GM21447 (cell line): Measurements from ENCODE around the gene PLA2G4A.
"Not testable (repeated sequence)": the region's sequence is repeated elsewhere in the genome, so short reads cannot be mapped to it uniquely, and the experiment has no call there.

Source experiments
- ATAC-seq: cut with Tn5 transposase; IDR thresholded peaks from one replicate; pipeline ENCODE4 v1.9.1; 2021; ENCODE audit not compliant: unreplicated experiment

PLA2G4A gene

DNA sequence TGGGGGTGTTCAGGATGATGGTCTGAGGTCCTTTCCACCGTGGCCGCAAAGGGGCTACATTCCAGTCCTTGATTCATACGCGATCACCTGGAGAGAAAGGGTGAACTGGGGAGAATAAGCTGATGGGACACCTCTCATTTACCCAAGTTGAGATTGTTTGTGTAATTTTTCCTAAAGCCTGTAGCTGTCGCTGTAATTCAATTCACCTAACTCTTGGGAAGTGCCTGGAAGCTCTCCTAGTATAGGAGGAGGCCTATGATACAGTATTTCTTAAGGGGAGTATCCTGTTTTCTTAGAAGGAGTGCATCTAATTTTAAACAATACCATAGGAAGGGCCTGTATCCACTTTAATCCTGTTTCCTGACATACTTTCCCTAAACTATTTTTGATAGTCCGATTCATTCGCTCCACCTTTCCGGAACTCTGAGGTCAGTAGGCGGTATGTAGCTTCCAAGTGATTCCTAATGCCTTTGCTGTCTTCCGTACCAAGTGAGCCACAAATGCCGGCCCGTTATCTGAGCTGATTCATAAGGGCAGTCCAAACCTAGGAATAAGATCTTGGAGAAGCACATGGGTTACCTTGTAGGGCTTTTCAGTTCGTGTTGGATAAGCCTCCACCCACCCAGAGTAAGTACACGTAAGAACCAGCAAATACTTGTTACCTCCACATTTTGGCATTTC, 88.5 kb downstream of the PLA2G4A start:
- ATAC-seq = not testable (repeated sequence)

DNA sequence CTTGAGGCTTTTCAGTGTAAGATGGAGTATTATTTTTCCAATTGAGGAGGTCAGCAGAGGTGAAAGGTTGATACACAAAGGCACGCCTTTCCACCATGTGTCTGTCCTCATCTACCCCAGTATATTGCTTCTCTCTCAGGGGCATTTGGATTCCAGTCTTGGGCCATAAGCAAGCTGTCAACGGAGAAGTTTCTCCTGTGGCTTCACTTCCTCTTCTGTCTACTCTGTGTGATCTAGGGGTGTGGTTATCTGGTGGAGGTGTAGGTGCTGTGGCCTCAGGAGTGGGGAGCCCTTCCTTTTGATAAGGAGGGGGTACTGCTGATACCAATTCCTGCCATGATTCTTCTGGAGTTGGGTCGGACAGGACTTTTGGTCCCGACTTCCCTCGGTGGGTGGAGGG, 92.6 kb downstream of the PLA2G4A start:
- ATAC-seq = peak; percentile 82

DNA sequence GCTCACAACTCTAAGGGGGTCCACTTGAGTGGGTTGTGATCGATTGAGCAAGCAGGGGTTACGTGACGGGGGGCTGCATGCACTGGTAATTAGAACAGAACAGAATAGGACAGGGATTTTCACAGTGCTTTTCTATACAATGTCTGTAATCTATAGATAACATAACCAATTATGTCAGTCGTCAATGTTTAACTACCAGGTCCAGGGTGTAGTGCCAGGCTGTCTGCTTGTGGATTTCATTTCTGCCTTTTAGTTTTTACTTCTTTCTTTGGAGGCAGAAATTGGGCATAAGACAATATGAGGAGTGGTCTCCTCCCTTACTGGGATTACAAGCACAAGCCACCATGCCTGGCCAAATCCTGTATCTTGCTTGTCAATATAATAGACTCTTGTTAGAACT, 94.1 kb downstream of the PLA2G4A start:
- ATAC-seq = not testable (repeated sequence)

DNA sequence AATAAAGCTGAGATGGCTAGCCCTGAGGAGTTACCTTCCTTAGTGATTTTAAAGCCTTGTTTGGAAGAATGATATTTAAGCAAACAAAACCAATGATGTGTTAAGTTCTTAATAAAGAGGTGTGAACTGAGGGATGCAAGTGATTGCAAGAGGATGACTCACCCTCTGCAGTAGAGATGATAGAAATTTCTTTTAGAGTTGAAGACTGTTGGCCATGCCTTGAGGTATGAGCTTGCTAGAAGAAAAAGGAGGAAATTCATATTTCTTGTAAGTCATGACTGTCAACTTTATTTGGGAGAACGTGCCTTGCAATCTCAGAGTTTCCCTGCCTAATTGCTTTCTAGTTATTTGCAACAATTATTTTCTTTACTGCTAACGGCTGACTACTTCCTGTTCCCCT, 94.7 kb downstream of the PLA2G4A start:
- ATAC-seq = no peak

DNA sequence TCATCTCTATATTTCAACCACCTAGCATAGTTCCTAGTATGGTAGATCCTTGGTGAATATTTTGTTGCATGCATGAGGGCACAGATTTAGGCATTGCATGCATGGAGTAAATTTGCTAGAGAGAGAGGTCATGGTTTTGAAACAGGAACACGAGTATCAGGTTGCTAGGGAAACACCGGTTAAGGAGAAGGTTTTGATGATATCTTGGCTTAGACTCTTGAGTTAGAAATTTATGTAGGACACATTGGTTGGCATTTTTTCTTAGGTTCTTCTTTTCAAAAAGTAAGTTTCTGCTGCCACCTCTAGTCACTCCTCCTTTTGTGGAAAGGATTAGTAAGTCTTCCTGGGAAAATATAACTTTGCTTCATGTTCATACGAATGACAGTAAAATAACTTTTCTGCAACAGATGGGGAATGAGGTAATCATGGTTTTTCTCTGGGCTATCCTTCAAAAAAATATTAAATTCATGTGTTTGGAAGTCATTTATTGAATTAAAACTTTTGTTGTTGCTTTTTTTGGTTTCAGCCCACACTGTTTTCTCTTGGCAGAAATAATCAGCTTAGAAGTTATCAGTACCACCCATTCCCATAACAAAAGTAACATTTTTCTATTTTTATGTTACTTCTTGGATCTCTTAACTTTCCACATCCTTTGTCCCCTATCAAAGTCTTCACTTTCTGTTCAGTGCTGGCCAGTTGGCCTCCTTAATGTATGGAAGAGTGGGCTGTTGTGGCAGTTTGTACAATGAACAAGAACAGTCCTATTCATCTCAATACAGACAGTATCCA, 97.3 kb downstream of the PLA2G4A start:
- ATAC-seq = no peak

DNA sequence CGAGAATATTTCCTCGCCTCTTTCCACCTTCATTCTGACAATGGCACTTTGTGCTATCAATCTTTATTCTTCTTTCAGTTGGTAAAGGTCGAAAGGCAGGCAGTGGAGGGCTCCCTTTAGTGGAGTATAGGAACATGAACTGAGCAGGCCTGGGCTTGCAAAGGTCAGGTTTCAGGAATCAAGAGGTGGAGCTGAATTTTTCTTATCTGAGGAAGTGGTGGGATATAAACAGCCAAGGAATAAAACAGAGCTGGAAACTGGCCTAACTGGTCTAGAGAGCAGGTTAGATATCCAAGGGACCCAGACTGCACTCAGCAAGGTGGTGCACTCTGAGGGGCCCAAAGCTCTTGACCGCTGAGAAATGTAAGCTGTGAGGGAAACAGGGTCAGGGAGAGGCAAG, 99.1 kb downstream of the PLA2G4A start:
- no peak for ATAC-seq

DNA sequence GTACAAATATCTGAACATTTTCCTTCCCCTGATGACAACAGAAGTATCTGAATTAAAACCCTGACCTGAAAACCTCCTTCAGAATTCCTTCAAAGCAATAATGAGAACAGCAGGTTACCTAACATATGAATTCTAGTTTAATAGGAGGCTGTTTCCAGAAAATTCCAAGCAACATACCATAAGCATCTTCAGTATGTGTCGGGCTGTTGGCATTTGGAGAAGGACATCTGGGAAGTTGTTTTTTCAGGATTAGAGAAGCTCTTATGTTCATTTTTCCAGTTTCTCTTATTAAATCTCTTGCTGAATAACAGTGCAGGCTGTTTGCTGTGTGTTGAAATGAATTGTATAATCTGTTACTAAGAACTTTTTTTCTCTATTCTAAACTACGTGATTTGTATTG, 101.5 kb downstream of the PLA2G4A start:
- no peak for ATAC-seq

DNA sequence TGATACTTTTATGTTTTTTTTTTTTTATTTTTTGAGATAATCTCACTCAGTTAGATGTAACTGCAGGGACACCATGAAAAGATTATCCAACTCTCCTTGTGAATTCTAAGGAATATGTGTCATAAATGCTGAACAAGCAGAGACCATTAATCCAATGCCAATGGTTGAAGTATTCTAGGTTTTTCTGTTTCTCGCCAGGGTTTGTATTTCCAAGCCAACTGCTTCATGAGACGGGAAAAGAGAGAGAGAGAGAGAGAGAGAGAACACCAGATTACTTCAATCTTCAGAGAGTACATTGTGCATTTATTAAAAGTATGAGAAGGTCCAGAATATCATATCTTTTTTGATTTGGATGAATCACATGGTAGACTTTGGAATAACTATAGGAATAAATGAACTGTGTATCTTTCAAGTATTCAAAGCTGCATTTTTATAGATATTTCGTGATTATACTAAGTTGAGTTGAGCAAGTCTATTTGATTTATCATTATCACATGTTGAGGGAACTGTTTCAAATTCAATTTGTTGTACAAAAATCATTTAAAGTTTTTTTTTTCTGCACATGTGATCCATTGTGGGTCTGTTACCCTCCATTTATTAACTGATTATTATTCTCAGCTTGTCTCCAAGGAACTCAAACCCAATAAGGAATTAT, 108.4 kb downstream of the PLA2G4A start:
- ATAC-seq = no peak

DNA sequence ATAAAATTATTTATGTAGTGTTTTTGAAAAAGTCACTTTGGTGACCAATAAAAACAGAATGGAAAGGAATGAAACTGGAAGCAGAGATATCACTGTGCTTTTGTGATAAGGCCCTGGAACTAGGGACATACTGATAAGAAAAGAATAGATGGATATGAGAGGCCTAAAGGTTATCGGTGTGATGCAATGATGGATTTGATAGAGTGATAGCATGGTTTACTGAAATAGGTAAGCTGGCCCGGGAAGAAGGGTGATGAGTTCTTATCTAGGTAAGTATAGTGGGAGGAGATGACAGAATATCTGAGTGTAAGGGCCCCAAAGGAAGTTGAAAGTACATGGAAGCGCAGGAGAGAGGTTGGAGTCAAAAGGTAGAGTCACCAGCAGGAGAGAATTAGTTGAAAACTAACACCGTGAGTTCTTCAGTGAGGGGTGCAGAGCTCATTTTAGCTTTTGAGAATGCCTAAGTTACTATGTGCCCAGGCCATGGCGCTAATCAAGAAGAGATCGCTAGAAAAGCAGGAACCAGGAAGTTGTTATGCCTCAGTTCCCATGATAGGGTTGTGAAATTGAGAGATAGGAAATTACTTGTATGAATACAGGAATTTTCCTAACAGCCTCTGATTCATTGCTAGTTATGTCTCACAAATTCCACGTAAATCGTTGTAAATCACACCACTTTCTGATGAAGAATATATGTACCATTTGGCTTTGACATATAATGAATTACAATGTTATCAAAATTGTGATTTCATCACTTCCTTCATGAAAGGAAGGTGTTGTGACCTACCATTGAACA, 115.3 kb downstream of the PLA2G4A start:
- no peak for ATAC-seq

DNA sequence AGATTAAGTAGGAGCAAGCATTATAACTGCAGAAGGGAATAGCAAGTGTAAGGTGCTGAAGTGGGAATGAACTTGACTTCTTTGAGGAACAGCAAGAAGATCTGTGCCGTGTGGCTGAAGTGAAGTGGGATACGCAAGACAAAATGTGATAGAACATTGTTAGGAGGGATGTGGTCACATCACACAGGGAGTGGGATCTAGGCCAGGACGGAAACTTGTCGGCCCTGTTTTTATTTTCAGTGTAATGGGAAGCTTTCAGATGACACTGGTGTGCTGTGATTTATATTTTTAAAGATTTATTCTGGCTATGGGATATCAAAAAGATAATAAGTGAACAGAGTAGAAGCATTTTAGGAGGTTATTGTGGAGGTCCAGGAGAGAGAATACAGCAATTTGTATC, 116.4 kb downstream of the PLA2G4A start:
- ATAC-seq = no peak

DNA sequence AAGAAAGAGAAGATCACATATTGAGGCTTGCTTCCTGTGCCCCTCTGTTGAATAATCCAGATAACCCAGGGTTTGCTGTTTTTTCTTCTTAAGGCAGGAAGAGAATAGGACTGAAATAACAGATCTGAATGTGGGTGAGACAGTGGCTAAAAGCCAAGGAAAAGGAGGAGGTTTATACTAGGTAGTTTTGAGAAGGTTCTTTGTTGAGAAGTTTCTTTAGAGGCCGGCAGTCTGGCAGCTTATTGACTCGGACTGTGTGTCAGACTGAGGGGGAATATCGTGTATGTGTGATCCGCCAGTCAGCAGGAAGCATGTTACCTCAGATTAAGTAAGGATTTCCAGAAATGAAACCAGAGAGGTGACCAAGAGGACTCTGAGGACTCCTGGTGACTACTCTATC, 119.8 kb downstream of the PLA2G4A start:
- no peak for ATAC-seq

DNA sequence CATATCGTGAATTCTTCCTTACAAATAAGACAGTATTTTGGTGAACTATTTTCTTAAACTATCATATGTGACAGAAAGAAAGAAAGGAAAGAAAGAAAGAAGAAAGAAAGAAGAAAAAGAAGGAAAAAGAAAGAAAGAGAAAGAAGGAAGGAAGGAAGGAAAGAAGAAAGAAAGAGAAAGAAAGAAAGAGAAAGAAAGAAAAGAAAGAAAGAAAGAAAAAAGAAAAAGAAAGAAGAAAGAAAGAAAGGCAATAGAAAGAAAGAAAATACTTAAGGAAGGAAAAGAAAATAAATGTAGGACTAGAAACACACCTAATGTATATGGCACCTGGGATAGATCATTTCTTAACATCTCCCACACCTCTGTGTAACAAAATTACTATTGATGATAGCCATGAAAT, 120.4 kb downstream of the PLA2G4A start:
- ATAC-seq = no peak

DNA sequence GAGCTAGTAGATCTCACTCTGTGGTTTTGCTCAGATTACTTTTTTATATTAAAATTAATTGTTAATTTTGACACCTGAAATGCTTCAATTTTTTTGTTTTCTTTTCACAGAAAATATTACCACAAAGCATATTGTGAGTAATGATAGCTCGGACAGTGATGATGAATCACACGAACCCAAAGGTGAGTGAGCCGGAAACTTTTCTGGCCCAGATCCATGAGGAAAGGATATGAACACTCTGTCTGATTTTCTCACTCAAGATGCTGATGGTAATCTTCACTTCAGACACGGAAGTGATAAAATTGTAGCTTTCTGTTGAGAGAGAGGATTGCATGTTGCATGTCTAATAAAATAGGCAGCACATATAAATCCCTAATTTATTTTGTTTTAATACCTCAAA, 121.8 kb downstream of the PLA2G4A start:
- ATAC-seq = no peak

DNA sequence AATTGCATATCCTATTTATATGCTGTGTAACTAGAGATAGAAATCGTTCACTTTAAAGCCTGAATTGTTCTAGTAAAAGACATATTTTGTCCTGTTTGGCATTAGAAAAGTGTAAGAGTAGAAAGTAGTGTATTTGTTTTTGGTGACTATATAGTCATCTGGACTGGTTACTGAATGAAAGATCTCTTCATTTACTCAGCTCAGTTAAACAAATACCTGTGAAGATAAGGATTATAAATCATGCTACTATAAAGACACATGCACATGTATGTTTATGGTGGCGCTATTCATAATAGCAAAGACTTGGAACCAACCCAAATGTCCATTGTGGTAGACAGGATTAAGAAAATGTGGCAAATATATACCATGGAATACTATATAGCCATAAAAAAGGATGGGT, 125.1 kb downstream of the PLA2G4A start:
- no peak for ATAC-seq

DNA sequence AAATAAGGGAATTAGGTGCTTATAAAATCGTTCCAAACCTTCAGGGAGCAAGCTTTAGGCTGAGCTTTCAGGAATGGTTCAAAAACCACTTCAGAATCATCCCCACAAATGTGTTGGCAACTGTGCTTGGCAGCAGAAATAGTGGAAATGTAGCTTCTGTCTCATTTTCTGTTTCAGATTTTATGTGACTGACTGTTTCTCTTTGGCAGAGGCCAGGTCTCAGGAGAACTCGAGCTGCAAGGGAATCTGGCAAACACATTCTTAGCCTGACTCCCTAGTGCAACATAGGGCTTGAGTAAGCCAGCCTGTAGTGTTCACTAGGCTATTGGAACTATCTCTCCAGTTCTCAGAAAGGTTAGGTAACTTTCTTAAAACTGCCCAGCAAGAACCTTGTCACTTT, 128.6 kb downstream of the PLA2G4A start:
- ATAC-seq = no peak

DNA sequence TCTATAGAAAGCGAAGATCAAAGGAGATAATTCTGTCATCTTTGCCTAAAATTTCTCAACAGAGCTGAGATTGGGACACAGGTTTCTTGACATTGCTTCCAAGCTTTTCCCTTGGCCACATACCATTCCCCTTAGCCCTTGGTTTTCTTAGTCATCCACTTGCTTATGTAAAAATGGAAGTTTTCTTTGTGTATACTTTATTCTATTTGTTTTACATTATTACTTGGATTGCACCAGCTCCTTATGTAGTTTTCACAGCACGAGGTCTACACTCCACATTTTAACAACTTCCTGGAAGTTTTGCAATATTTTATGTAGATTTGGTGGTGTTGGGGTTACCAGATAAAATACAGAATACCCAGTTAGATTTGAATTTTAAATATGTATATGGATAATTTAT, 129.8 kb downstream of the PLA2G4A start:
- no peak for ATAC-seq

DNA sequence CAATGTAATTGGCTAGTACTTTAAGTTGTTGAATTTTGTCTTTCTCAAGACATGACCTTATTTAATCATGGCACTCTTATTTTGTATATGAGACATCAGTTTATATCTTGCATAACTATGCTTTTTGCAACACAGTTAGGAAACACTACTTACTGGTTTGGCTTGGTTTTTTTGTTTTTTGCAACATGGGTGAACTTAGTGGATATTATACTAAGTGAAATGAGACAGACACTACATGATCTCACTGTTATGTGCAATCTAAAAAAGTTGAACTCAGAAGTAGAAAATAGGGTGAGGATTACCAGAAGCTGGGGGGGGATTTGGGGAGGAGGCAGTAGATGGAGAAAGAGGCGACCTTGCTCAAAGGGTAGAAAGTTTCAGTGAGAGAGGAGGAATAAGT, 132.1 kb downstream of the PLA2G4A start:
- no peak for ATAC-seq

DNA sequence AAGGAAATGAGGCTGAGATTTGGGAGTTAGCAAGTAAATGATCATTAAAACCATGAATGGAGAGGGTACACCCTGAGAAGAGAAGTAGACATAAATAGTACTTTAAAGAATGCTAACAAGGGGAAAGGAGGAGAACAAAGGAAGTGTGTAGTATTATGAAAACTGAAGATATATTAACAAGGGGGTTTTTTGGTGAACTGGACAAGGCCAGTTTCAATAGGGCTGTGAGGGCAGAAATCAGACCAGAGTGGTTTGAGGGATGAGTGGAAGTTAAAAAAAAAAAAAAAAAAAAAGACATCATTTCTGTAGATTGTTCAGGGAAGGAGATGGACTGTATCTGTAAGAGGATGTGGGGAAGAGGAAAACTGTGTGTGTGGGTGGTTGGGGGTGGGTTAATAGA, 137.1 kb downstream of the PLA2G4A start:
- no peak for ATAC-seq

DNA sequence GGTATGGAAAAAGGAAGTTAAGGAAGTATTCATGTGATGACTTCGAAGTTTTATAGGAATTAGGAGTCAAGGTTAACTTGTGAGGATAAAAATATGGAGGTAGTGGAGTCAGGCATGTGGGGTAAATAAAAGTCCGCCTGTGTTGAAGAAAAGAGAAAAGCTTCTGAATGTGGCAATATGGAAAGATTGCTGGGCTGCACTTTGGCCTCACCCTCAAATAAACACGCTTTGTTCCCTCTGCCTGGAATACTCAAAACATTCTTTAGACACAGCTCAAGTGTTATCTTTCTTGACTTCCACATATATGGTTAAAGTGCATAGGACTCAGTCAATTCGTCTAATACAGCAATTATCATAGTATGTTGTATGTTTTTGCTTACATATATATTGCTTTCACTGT, 137.7 kb downstream of the PLA2G4A start:
- ATAC-seq = no peak

DNA sequence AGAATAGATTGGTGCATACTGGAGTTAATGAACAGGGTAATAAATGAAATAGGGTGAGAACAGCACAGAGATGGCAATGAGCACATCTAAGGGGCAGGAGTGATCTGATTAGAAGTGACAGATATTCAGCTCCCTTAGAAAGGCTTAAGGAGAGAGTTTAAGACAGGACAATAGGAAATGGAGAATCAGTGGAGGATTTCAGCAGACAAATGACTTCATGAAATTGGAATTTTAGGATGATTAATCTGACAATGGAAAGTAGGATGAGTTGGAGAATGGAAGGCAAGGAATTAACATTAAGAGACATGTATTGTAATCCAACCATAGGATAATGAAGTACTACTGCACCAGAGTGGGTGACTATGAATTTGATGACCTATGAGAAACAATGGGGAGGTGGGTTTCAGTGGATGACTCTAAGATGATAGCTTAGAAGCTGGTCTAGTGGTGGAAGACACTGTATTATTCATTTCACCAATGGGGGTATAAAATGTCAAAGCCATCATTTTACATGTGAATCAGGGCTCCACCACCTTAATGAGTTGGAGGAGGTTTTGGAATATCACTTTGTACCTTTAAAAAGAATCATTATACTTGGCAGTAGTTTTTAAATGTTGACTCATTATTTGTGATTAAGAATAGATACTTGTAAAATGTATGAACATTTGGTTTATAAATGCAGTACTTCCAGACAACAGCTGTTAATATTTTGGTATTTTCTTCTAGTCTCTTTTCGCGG, 139.1 kb downstream of the PLA2G4A start:
- no peak for ATAC-seq

DNA sequence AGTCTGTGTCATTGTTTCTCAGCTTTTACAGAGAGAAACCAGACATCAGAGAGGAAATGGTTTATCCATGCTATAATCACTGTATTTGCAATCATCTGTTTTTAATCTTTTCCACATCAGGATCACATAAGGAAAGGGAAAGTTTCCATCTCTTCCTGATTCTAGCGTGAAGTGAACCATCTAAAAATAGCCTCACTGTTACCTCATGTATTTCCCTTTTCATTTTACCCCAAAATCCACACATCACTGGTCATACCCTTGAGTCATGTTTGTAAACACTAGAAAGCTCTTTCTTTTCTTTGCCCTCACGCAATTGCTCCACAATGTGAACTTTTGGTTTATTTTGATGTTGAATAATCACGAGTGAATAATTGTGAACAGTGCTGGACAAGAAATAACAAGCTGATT, 146.0 kb downstream of the PLA2G4A start:
- no peak for ATAC-seq
